Keratinocyte (primary cell): ENCODE data around the gene FMNL2. TPM values are rescaled to one million over a fixed set of nuclear protein-coding genes. Genes with fewer than 3 reads are reported as not detected.
A peak's percentile ranks its signal among the peaks of the same experiment; 100 is the strongest.

ENCODE experiments used
- DNase-seq: peaks from one replicate; pipeline ENCODE4 v3.0.0-alpha.2; 2011; ENCODE audit warnings: low read depth, missing footprints, low spot score
- FAIRE-seq: peaks from 2 replicates; lab custom pipeline; 2011; peaks lifted over from hg19 to GRCh38; lab: Jason Lieb, UNC
- H2AFZ ChIP-seq: 2 replicates; pipeline ENCODE4 v1.6.0; 2012; ENCODE audit warnings: low read length, control low read depth, inconsistent platforms; ENCODE audit not compliant: control insufficient read depth
- H3K27ac ChIP-seq: 2 replicates; pipeline ENCODE4 v1.5.1; 2011; ENCODE audit warnings: low read length; ENCODE audit not compliant: control insufficient read depth, insufficient read depth
- H3K27me3 ChIP-seq: 3 replicates; pipeline ENCODE4 v1.6.0; 2011; ENCODE audit warnings: low read length; ENCODE audit not compliant: control insufficient read depth, insufficient read depth; ENCODE audit errors: extremely low read depth
- H3K36me3 ChIP-seq, 2 experiments: 2 replicates in 1 of 2; 3 replicates in 1 of 2; pipeline ENCODE4 v1.5.1; 2011; ENCODE audit warnings: low read length in 2 of 2, mild to moderate bottlenecking in 1 of 2; ENCODE audit not compliant: control insufficient read depth in 2 of 2, insufficient read depth in 2 of 2; ENCODE audit errors: extremely low read depth in 1 of 2
- H3K4me1 ChIP-seq: 3 replicates; pipeline ENCODE4 v1.5.1; 2011; ENCODE audit warnings: low read length; ENCODE audit not compliant: control insufficient read depth, insufficient read depth; ENCODE audit errors: extremely low read depth
- H3K4me2 ChIP-seq: 3 replicates; pipeline ENCODE4 v1.6.0; 2011; ENCODE audit warnings: low read depth, low read length; ENCODE audit not compliant: control insufficient read depth, insufficient read depth; ENCODE audit errors: extremely low read depth
- H3K4me3 ChIP-seq, 3 experiments: fragments of 200-600 bp in 1 of 3; sonication (generic) in 1 of 3; 2 replicates in 2 of 3; 3 replicates in 1 of 3; pipeline ENCODE4 v1.5.1; 2011 to 2016; ENCODE audit warnings: low read length in 3 of 3, mild to moderate bottlenecking in 3 of 3, control low read depth in 2 of 3, inconsistent platforms in 1 of 3, low read depth in 1 of 3, mixed read lengths in 1 of 3, mixed run types in 1 of 3, moderate library complexity in 1 of 3; ENCODE audit not compliant: control insufficient read depth in 2 of 3, insufficient read depth in 2 of 3; ENCODE audit errors: extremely low read depth in 1 of 3
- H3K79me2 ChIP-seq: 2 replicates; pipeline ENCODE4 v1.6.0; 2012; ENCODE audit warnings: low read length; ENCODE audit not compliant: control insufficient read depth, insufficient read depth
- H3K9ac ChIP-seq: 3 replicates; pipeline ENCODE4 v1.6.0; 2011; ENCODE audit warnings: low read length; ENCODE audit not compliant: control insufficient read depth, insufficient read depth; ENCODE audit errors: extremely low read depth
- H3K9me1 ChIP-seq: 3 replicates; pipeline ENCODE4 v1.6.0; 2011; ENCODE audit warnings: low read length; ENCODE audit not compliant: control insufficient read depth, insufficient read depth; ENCODE audit errors: extremely low read depth
- H3K9me3 ChIP-seq: 2 replicates; pipeline ENCODE4 v1.5.1; 2012; ENCODE audit warnings: low read depth, low read length; ENCODE audit not compliant: control insufficient read depth
- H4K20me1 ChIP-seq: 3 replicates; pipeline ENCODE4 v1.6.0; 2011; ENCODE audit warnings: low read length; ENCODE audit not compliant: control insufficient read depth, insufficient read depth; ENCODE audit errors: extremely low read depth
- EZH2 ChIP-seq: IDR thresholded peaks from one replicate; pipeline ENCODE4 v1.6.1; 2012; ENCODE audit warnings: inconsistent platforms, mild to moderate bottlenecking, low read length, moderate library complexity
- dilution Hi-C: fragments of 300-500 bp; cut with MboI; formaldehyde crosslinking; loops from one replicate; pipeline ENCODE4 v1.7.0; 2020; ENCODE audit warnings: low sequenced_read_pairs; ENCODE audit not compliant: extremely low pct_ligation_motif_present
- polyA plus RNA-seq, 5 experiments: library from polyadenylated mRNA; depleted of rRNA in 3 of 5; stranded (reverse) in 3 of 5; stranded (forward) in 1 of 5; unstranded in 1 of 5; fragments of >200 nt; gene quantifications; 1 replicate in 1 of 5; 2 replicates in 3 of 5; 3 replicates in 1 of 5; pipeline versions ENCODE4 v1.2.1 to v1.2.3, GENCODE V29; 2011 to 2012; ENCODE audit warnings: missing spikeins in 2 of 5, low read depth in 1 of 5, low replicate concordance in 1 of 5
- TF ChIP-seq, protein P1 (sequence below), 3 experiments: IDR thresholded peaks in 1 of 3; conservative IDR thresholded peaks in 1 of 3; optimal IDR thresholded peaks in 1 of 3; 2 replicates in 2 of 3; 3 replicates in 1 of 3; pipeline versions ENCODE3 to v1.5.1; 2011; ENCODE audit warnings: low read length in 3 of 3, mild to moderate bottlenecking in 3 of 3, moderate library complexity in 2 of 3, control low read depth in 1 of 3, inconsistent platforms in 1 of 3; ENCODE audit not compliant: insufficient read depth in 2 of 3; ENCODE audit errors: extremely low read depth in 1 of 3

The FMNL2 gene
- polyA plus RNA-seq, 1 donor (not counting 4 experiments of a cell fraction or from before 2014, with no cell fraction given) = 62.7 TPM

DNA sequence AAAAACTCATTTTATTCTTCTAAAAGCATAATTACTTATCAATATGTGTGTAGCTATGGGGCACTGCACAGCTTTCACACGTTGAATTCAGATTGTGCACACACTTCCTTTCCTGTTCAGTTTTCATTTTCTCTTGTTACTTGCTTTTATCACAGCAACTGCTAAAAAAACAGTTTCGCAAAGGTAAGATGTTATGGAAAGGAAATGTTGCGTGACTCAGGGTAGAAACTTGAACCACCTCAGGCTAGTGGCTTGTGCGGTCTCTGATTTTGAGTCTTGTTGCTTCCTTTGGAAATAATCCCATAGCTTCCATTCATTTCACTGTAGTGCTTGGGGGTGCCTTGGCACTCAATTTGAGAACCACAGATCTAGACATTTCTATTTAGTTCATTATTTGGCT is 171.9 kb downstream of the FMNL2 start:
- H3K9me3 ChIP-seq = no peaks in the 10 kb centered on the region
- H3K9me1 ChIP-seq = peaks cover 2% of the 10 kb centered on the region
- FAIRE-seq = peak; percentile 79
- peak; percentile 15 for DNase-seq
- dilution Hi-C loops = no loop called here
- H3K4me3 ChIP-seq = peak overlapping the region in 1 of 3 experiments; percentile 31
- H3K4me2 ChIP-seq = peak overlapping the region; percentile 70
- H3K36me3 ChIP-seq = peaks cover 0 to 4% of the 10 kb centered on the region in 2 experiments
- peak overlapping the region; percentile 41 for H3K27ac ChIP-seq
- peaks cover 40% of the 10 kb centered on the region for H3K4me1 ChIP-seq
- peak overlapping the region; percentile 12 for H3K9ac ChIP-seq
- no peak for TF ChIP-seq EZH2
- TF ChIP-seq, protein P1, sequence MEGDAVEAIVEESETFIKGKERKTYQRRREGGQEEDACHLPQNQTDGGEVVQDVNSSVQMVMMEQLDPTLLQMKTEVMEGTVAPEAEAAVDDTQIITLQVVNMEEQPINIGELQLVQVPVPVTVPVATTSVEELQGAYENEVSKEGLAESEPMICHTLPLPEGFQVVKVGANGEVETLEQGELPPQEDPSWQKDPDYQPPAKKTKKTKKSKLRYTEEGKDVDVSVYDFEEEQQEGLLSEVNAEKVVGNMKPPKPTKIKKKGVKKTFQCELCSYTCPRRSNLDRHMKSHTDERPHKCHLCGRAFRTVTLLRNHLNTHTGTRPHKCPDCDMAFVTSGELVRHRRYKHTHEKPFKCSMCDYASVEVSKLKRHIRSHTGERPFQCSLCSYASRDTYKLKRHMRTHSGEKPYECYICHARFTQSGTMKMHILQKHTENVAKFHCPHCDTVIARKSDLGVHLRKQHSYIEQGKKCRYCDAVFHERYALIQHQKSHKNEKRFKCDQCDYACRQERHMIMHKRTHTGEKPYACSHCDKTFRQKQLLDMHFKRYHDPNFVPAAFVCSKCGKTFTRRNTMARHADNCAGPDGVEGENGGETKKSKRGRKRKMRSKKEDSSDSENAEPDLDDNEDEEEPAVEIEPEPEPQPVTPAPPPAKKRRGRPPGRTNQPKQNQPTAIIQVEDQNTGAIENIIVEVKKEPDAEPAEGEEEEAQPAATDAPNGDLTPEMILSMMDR (optimal IDR thresholded peaks at IDR 0.05 in 1 of 3, IDR thresholded peaks at IDR 0.05 in 1 of 3, conservative IDR thresholded peaks at IDR 0.05 in 1 of 3; ENCODE audit: extremely low read depth in 1 of 3, insufficient read depth in 2 of 3, low read length in 3 of 3) = no peak
- H3K27me3 ChIP-seq = no peaks in the 10 kb centered on the region
- H3K79me2 ChIP-seq = peaks cover 87% of the 10 kb centered on the region
- H2AFZ ChIP-seq = no peak overlapping the region
- H4K20me1 ChIP-seq = no peaks in the 10 kb centered on the region

DNA sequence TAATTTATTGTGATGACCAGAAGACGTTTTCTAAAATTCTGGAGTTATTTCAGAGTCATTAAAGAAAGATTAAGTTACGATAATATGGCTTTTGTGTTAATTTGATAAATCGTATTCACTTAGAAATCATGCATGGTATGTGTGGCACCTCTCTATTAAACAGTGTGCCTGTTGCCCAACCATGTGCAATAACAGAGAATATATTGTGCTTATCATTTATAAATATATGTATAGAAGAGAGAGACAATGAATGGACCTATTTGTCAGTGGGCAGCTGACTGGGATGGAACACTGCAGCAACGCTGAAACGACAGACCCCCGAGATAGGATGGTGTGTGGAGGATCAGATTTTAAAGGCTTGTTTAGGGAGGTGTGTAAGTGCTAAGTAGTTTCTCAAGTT is 172.9 kb downstream of the FMNL2 start:
- Histone ChIP-seq H3K27ac (no peak overlapping the region), H3K4me1 (peaks cover 45% of the 10 kb centered on the region)

More for the DNA sequence above, 172.9 kb downstream of the FMNL2 start:
- dilution Hi-C loops = no loop called here
- TF ChIP-seq, protein P1 (optimal IDR thresholded peaks at IDR 0.05 in 1 of 3, IDR thresholded peaks at IDR 0.05 in 1 of 3, conservative IDR thresholded peaks at IDR 0.05 in 1 of 3; ENCODE audit: extremely low read depth in 1 of 3, insufficient read depth in 2 of 3, low read length in 3 of 3) = no peak
- TF ChIP-seq EZH2 = no peak
- Histone ChIP-seq H3K27me3 (no peaks in the 10 kb centered on the region), H3K79me2 (peaks cover 87% of the 10 kb centered on the region), H3K9me1 (peaks cover 6% of the 10 kb centered on the region), H3K4me3 (no peak overlapping the region), H4K20me1 (no peaks in the 10 kb centered on the region), H2AFZ (no peak overlapping the region), H3K9me3 (no peaks in the 10 kb centered on the region), H3K9ac (no peak overlapping the region), H3K4me2 (no peak overlapping the region), H3K36me3 (peaks cover 0 to 4% of the 10 kb centered on the region in 2 experiments)
- FAIRE-seq (no peak), DNase-seq (no peak)
